ENCODE data around the gene CADM4. TPM values are rescaled to one million over a fixed set of nuclear protein-coding genes. Genes with fewer than 3 reads are reported as not detected.
"Not testable (repeated sequence)": the region's sequence is repeated elsewhere in the genome, so short reads cannot be mapped to it uniquely, and the experiment has no call there.

Gene CADM4
- under 1 TPM; 0.22 to 0.61 TPM for total RNA-seq

GRCh38 chr19:43639519-43640423, at the start of gene CADM4:
TSS of gene CADM4 (minus strand) at chr19:43639850. CDS start at chr19:43639790, 60 bp downstream.
- no peaks in the 10 kb centered on the region for H3K36me3 Mint-ChIP-seq (ENCODE audit: low read depth)

GRCh38 chr19:43688059-43688701, 48.5 kb upstream of the CADM4 start:
- Mint-ChIP-seq H3K27me3 (no peaks in the 10 kb centered on the region), H3K36me3 (ENCODE audit: low read depth) (no peaks in the 10 kb centered on the region), H3K9me3 (no peaks in the 10 kb centered on the region), H3K4me1 (peaks cover 5% of the 10 kb centered on the region), H3K27ac (no peak overlapping the region), H3K4me3 (no peak overlapping the region)
- no peak for ATAC-seq (replicated peaks)

More at GRCh38 chr19:43639519-43640423, at the start of gene CADM4:
- Mint-ChIP-seq H3K27ac (peak within 1 kb of the TSS; percentile 17), H3K9me3 (no peaks in the 10 kb centered on the region), H3K27me3 (peaks cover 32% of the 10 kb centered on the region), H3K4me1 (peaks cover 6% of the 10 kb centered on the region), H3K4me3 (peak within 1 kb of the TSS; percentile 72)
- peak; percentile 89 for ATAC-seq (replicated peaks)

- no peak for ATAC-seq (replicated peaks)
- no peak overlapping the region for H3K4me3 Mint-ChIP-seq
- peak overlapping the region; percentile 58 for H3K27ac Mint-ChIP-seq
- H3K27me3 Mint-ChIP-seq: no peaks in the 10 kb centered on the region
- no peaks in the 10 kb centered on the region for H3K36me3 Mint-ChIP-seq (ENCODE audit: low read depth)
- no peaks in the 10 kb centered on the region for H3K9me3 Mint-ChIP-seq
- H3K4me1 Mint-ChIP-seq: peaks cover 5% of the 10 kb centered on the region
Observed at GRCh38 chr19:43687660-43687997, 48.0 kb upstream of the CADM4 start.

GRCh38 chr19:43684326-43684725, 44.7 kb upstream of the CADM4 start:
- Mint-ChIP-seq H3K9me3 (no peaks in the 10 kb centered on the region), H3K27me3 (no peaks in the 10 kb centered on the region), H3K27ac (peak overlapping the region; percentile 46), H3K4me1 (peaks cover 5% of the 10 kb centered on the region), H3K36me3 (ENCODE audit: low read depth) (no peaks in the 10 kb centered on the region), H3K4me3 (no peak overlapping the region)
- ATAC-seq (replicated peaks): no peak

GRCh38 chr19:43683905-43684304, 44.3 kb upstream of the CADM4 start:
- no peaks in the 10 kb centered on the region for H3K27me3 Mint-ChIP-seq
- H3K4me3 Mint-ChIP-seq: no peak overlapping the region
- H3K27ac Mint-ChIP-seq: peak overlapping the region; percentile 46
- H3K36me3 Mint-ChIP-seq (ENCODE audit: low read depth): no peaks in the 10 kb centered on the region
- no peaks in the 10 kb centered on the region for H3K9me3 Mint-ChIP-seq
- peaks cover 5% of the 10 kb centered on the region for H3K4me1 Mint-ChIP-seq
- ATAC-seq (replicated peaks): no peak

- Mint-ChIP-seq H3K27me3 (no peaks in the 10 kb centered on the region), H3K9me3 (no peaks in the 10 kb centered on the region), H3K36me3 (ENCODE audit: low read depth) (no peaks in the 10 kb centered on the region), H3K4me1 (peaks cover 5% of the 10 kb centered on the region), H3K27ac (no peak overlapping the region), H3K4me3 (no peak overlapping the region)
- ATAC-seq (replicated peaks): no peak
Observed at GRCh38 chr19:43682824-43683661, 43.4 kb upstream of the CADM4 start.

- not testable (repeated sequence) for H3K4me1 Mint-ChIP-seq; H3K36me3 Mint-ChIP-seq (ENCODE audit: low read depth); H3K27me3 Mint-ChIP-seq; H3K27ac Mint-ChIP-seq; H3K4me3 Mint-ChIP-seq; H3K9me3 Mint-ChIP-seq; ATAC-seq (replicated peaks)
Observed at GRCh38 chr19:43682269-43682668, 42.6 kb upstream of the CADM4 start.

GRCh38 chr19:43681821-43682220, 42.2 kb upstream of the CADM4 start:
- no peak for ATAC-seq (replicated peaks)
- H3K9me3 Mint-ChIP-seq: no peaks in the 10 kb centered on the region
- H3K4me3 Mint-ChIP-seq: no peak overlapping the region
- H3K4me1 Mint-ChIP-seq: peaks cover 5% of the 10 kb centered on the region
- no peak overlapping the region for H3K27ac Mint-ChIP-seq
- H3K27me3 Mint-ChIP-seq: no peaks in the 10 kb centered on the region
- no peaks in the 10 kb centered on the region for H3K36me3 Mint-ChIP-seq (ENCODE audit: low read depth)

- Mint-ChIP-seq H3K36me3 (ENCODE audit: low read depth) (no peaks in the 10 kb centered on the region), H3K27ac (no peak overlapping the region), H3K4me1 (peaks cover 12% of the 10 kb centered on the region), H3K9me3 (no peaks in the 10 kb centered on the region), H3K27me3 (no peaks in the 10 kb centered on the region), H3K4me3 (no peak overlapping the region)
- no peak for ATAC-seq (replicated peaks)
Observed at GRCh38 chr19:43678512-43679261, 39.0 kb upstream of the CADM4 start.

- peak overlapping the region; percentile 60 for H3K4me3 Mint-ChIP-seq
Observed at GRCh38 chr19:43675906-43676305, 36.3 kb upstream of the CADM4 start.

GRCh38 chr19:43675269-43675879, 35.7 kb upstream of the CADM4 start:
- Mint-ChIP-seq H3K27ac (peak overlapping the region; percentile 71), H3K36me3 (ENCODE audit: low read depth) (no peaks in the 10 kb centered on the region), H3K4me3 (peak overlapping the region; percentile 60), H3K4me1 (peaks cover 14% of the 10 kb centered on the region), H3K27me3 (no peaks in the 10 kb centered on the region), H3K9me3 (no peaks in the 10 kb centered on the region)
- ATAC-seq (replicated peaks): peak; percentile 95

More at GRCh38 chr19:43675906-43676305, 36.3 kb upstream of the CADM4 start:
- Mint-ChIP-seq H3K36me3 (ENCODE audit: low read depth) (no peaks in the 10 kb centered on the region), H3K9me3 (no peaks in the 10 kb centered on the region), H3K27ac (peak overlapping the region; percentile 71), H3K4me1 (peaks cover 12% of the 10 kb centered on the region), H3K27me3 (no peaks in the 10 kb centered on the region)
- no peak for ATAC-seq (replicated peaks)

GRCh38 chr19:43674596-43674995, 34.9 kb upstream of the CADM4 start:
- no peak for ATAC-seq (replicated peaks)
- Mint-ChIP-seq H3K4me3 (peak overlapping the region; percentile 60), H3K9me3 (no peaks in the 10 kb centered on the region), H3K27me3 (no peaks in the 10 kb centered on the region), H3K27ac (peak overlapping the region; percentile 71), H3K36me3 (ENCODE audit: low read depth) (peaks cover 6% of the 10 kb centered on the region), H3K4me1 (peaks cover 21% of the 10 kb centered on the region)

GRCh38 chr19:43674183-43674582, 34.5 kb upstream of the CADM4 start:
- Mint-ChIP-seq H3K36me3 (ENCODE audit: low read depth) (peaks cover 6% of the 10 kb centered on the region), H3K27me3 (no peaks in the 10 kb centered on the region), H3K9me3 (no peaks in the 10 kb centered on the region), H3K27ac (no peak overlapping the region), H3K4me3 (no peak overlapping the region), H3K4me1 (peaks cover 21% of the 10 kb centered on the region)
- ATAC-seq (replicated peaks): no peak

All from activated T-helper 17 cell treated with anti-CD3 and anti-CD28 coated beads, Interleukin-2, amount 50 U/mL, for 72 hours (primary cell).